Astrocyte of the hippocampus (primary cell): ENCODE data around the gene MAGEH1.
"Not testable (repeated sequence)": the region's sequence is repeated elsewhere in the genome, so short reads cannot be mapped to it uniquely, and the experiment has no call there.

Experiments
- DNase-seq: peaks from one replicate; pipeline ENCODE4 v3.0.0; 2011; ENCODE audit warnings: low read depth, low spot score

Gene MAGEH1, protein sequence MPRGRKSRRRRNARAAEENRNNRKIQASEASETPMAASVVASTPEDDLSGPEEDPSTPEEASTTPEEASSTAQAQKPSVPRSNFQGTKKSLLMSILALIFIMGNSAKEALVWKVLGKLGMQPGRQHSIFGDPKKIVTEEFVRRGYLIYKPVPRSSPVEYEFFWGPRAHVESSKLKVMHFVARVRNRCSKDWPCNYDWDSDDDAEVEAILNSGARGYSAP

GRCh38 chrX:55451990-55452832, at the start of gene MAGEH1:
MAGEH1 (plus strand) TSS chrX:55452127; CDS start chrX:55452375, 248 bp downstream.
- DNase-seq, result peak; percentile 75

DNA sequence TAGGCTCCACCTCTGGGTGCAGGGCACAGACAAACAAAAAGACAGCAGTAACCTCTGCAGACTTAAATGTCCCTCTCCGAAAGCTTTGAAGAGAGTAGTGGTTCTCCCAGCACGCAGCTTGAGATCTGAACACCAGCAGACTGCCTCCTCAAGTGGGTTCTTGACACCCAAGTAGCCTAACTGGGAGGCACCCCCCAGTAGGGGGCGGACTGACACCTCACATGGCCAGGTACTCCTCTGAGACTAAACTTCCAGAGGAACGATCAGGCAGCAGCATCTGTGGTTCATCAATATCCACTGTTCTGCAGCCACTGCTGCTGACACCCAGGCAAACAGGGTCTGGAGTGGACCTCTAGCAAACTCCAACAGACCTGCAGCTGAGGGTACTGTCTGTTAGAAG, 24.8 kb upstream of the MAGEH1 start:
- DNase-seq, result not testable (repeated sequence)

- not testable (repeated sequence) for DNase-seq
Measured at GRCh38 chrX:55443468-55443867, 8.5 kb upstream of the MAGEH1 start.

DNA sequence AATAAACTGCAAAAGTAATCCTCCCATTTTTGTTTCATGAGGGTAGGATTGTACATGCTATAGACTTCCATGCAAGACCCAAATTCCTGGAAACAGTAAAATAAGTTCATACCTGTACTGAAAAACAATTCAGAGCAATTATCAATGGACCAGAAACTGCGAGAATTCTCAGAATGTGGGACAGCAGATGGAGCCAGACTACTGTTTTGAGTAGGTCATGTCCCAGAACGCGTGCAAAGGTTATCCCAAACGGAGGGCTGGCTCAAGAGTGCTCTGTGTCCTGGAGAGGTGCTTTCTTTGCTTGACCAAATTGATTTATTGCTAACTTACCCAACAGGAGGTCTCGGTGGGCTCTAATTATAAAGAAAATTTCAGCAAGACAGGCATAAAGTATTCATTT, 1.7 kb upstream of the MAGEH1 start:
- DNase-seq, result no peak

GRCh38 chrX:55451141-55451540, 786 bp upstream of the MAGEH1 start:
- no peak for DNase-seq

- no peak for DNase-seq
Measured at GRCh38 chrX:55451626-55451989, 319 bp upstream of the MAGEH1 start.

- no peak for DNase-seq
Measured at GRCh38 chrX:55452833-55453124, 852 bp downstream of the MAGEH1 start.

GRCh38 chrX:55455708-55456107, 3.8 kb downstream of the MAGEH1 start:
- DNase-seq, result not testable (repeated sequence)

DNA sequence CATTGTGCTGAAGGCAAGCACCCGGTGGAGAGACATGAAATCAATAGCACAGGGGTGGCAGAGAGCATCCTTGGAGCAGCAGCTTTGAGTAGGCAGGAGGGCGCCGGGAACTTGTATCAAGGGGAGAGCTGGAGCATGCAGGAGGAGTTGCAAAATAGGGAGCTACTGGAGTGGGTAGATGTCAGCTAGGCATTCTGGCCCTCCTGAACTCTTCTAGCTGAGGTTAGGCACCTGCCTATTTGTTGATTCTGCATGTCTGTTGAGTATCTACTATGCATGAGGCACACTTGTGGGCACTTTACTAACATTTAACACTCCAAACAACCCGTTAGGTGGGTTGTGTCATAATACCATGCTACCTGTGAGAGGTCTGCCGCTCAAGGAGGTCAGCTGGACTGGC, 7.5 kb downstream of the MAGEH1 start:
- DNase-seq, result not testable (repeated sequence)

GRCh38 chrX:55459926-55460325, 8.0 kb downstream of the MAGEH1 start:
- DNase-seq, result not testable (repeated sequence)

DNA sequence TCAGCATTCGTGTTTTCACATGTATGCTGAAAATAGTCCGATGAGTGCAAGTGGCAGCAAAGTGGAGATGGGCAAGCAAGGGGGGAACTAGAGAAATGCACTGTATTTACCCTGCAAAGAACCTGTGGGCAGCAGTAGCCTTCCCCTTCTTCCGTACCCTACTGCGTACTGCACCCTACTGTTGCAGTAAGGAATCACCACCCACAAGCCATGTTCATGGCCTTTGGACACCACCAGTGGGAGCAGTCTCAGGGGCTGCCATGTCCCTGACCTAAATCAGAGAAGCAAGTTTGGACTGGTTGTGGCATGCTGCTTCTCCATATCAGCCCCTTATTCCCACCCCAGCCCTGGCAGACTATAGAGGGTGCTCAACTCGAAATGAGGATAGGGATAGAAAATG, 12.1 kb downstream of the MAGEH1 start:
- not testable (repeated sequence) for DNase-seq

- not testable (repeated sequence) for DNase-seq
Measured at GRCh38 chrX:55465108-55465507, 13.2 kb downstream of the MAGEH1 start.

GRCh38 chrX:55465791-55466190, 13.9 kb downstream of the MAGEH1 start:
- not testable (repeated sequence) for DNase-seq

GRCh38 chrX:55479956-55480355, 28.0 kb downstream of the MAGEH1 start:
- DNase-seq, result not testable (repeated sequence)

- DNase-seq, result no peak
Measured at GRCh38 chrX:55480390-55481062, 28.6 kb downstream of the MAGEH1 start.

- DNase-seq, result no peak
Measured at GRCh38 chrX:55484948-55485347, 33.0 kb downstream of the MAGEH1 start.

DNA sequence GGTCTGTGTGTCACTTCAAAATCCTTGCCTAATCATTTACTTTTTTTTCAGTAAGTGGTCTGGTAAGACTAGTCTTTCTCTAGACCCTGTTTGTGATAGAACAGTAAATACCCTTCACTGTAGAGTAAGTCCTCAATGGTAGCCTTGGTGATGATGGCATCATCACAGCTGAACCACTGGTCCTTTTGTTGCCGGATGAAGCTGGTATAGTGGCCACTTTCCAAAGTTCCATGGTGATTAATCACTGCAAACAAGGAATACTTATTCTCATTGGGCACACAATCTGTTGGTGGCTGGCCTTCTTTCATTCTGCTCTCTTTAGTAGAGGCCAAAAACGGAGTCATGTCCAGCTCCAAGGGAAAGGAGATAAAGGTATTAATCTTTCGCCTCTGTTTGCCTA, 34.8 kb downstream of the MAGEH1 start:
- peak; percentile 53 for DNase-seq

DNA sequence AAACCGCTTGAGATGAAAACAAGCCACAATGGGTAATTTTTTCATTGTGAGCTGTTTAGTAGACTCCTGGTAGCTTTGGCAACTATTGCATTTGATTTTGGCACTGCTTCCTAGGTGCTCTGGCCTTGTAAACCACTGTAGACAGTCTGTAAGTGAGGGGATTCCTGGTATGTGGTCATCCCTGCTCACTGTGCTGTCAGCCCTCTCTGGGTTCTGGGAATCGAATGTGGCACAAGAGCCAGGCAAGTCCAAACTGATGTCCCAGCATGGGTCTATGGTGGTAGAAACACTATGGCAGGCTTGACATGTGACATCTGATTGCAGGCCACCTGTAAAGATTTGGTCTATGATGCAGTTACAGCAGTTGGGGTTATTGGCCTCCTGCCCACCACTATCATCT, 35.2 kb downstream of the MAGEH1 start:
- DNase-seq, result no peak

GRCh38 chrX:55488006-55488592, 36.2 kb downstream of the MAGEH1 start:
- DNase-seq, result no peak

- peak; percentile 65 for DNase-seq
Measured at GRCh38 chrX:55488593-55489313, 36.8 kb downstream of the MAGEH1 start.

GRCh38 chrX:55489314-55490009, 37.5 kb downstream of the MAGEH1 start, which contains the start of gene USP51:
USP51 (minus strand) TSS chrX:55489848; CDS start chrX:55488939, 909 bp downstream.
- peak; percentile 31 for DNase-seq
